ENCODE data around the gene ZFAND2A. TPM values are rescaled to one million over a fixed set of nuclear protein-coding genes. Genes with fewer than 3 reads are reported as not detected.

ZFAND2A gene
- total RNA-seq, 6 experiments from 2014 or later, result 24.3 to 43.1 (median 31.8) TPM

DNA sequence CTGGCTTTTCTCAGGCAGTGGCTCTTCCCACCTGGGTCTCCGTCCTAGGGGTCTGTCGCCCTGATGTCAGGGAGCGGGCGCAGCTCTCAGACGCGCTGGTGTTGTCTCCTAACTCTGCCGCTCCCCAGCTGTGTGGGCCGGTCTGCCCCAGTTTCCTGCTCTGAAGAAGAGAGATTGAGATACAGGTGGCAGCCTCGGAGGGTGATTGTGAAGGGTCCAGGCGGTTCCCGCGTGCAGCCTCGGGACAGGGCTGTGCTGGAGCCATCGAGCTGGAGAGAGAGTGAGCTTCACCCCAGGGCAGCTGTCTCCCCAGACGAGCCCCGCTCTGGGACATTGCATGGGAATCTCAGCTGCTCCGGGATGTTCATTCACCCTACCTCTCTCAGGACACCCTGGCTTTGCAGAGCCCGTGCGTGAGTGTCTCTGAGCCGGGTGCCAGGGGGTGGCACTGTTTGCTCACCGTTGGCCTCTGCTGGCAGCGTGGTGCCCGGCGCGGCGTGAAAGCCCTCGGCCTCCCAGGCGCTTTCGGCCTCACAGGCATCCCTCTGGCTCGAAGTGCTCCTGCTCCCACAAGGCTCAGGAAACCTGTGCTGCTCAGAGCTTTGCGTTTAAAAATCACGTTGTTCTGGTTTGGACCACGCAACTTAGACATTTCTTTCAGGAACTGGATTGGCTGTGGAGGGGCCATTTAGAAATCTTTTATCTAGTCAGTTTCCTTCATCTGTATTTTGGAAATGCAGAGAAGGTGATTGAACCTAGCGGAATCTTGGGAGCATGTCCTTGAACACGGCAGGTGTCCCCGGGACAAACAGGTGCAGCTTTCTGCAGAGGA lies 33.8 kb upstream of the ZFAND2A start:
- Histone ChIP-seq H3K4me1 (no peaks in the 10 kb centered on the region), H3K27me3 (no peaks in the 10 kb centered on the region), H3K27ac (no peak overlapping the region), H3K36me3 (no peaks in the 10 kb centered on the region), H3K4me3 (no peak overlapping the region), H3K9me3 (no peaks in the 10 kb centered on the region)
- DNase-seq, result peak; percentile 66 to 76 (median 70)
- intact Hi-C loops (cut with DNase I), result no loop called here
- 25% methylated on average over 10 of the region's 36 CpGs for WGBS (ENCODE audit: insufficient coverage, low coverage, low lambda C conversion rate, missing lambda C conversion rate)
- TF ChIP-seq POLR2A (IDR thresholded peaks at IDR 0.05), result no peak
- TF ChIP-seq, protein P1, sequence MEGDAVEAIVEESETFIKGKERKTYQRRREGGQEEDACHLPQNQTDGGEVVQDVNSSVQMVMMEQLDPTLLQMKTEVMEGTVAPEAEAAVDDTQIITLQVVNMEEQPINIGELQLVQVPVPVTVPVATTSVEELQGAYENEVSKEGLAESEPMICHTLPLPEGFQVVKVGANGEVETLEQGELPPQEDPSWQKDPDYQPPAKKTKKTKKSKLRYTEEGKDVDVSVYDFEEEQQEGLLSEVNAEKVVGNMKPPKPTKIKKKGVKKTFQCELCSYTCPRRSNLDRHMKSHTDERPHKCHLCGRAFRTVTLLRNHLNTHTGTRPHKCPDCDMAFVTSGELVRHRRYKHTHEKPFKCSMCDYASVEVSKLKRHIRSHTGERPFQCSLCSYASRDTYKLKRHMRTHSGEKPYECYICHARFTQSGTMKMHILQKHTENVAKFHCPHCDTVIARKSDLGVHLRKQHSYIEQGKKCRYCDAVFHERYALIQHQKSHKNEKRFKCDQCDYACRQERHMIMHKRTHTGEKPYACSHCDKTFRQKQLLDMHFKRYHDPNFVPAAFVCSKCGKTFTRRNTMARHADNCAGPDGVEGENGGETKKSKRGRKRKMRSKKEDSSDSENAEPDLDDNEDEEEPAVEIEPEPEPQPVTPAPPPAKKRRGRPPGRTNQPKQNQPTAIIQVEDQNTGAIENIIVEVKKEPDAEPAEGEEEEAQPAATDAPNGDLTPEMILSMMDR (IDR thresholded peaks at IDR 0.05), result peak; percentile 47 to 64 (median 52)
- ATAC-seq, result peak; percentile 90 to 98 (median 96)

DNA sequence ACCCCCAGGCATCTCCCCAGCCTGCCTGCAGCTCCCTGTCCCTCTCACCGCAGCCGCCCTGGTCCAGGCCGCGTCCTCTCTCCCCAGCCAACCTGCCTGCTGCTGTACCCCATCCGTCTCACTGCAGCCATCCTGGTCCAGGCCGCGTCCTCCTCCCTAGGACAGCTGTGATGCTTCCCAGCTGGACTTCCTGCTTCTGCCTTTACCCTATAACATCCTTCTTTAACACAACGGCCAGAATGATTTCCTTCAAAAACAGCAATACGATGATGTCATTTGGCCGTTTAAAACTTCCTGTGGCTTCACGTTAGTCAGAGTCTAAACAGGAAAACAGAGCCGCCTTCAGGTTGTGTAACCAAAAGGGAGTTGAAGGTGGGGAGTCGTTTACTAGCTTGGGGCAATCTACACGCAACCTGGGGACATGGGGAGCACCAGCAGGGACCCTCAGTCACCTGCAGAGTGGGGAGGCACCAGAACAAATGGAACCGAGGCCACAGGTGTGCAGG lies 32.2 kb upstream of the ZFAND2A start:
- H3K9me3 ChIP-seq, result no peaks in the 10 kb centered on the region
- WGBS (ENCODE audit: insufficient coverage, low coverage, low lambda C conversion rate, missing lambda C conversion rate), result 43% methylated on average over 12 of the region's 15 CpGs
- no peak overlapping the region for H3K27ac ChIP-seq
- no peaks in the 10 kb centered on the region for H3K4me1 ChIP-seq
- no peak for DNase-seq
- H3K4me3 ChIP-seq, result no peak overlapping the region
- no peaks in the 10 kb centered on the region for H3K36me3 ChIP-seq
- TF ChIP-seq POLR2A (IDR thresholded peaks at IDR 0.05), result no peak
- TF ChIP-seq, protein P1 (IDR thresholded peaks at IDR 0.05), result no peak
- H3K27me3 ChIP-seq, result no peaks in the 10 kb centered on the region
- intact Hi-C loops (cut with DNase I), result no loop called here
- ATAC-seq, result peak in 2 of 4 donors; percentile 48 to 50

DNA sequence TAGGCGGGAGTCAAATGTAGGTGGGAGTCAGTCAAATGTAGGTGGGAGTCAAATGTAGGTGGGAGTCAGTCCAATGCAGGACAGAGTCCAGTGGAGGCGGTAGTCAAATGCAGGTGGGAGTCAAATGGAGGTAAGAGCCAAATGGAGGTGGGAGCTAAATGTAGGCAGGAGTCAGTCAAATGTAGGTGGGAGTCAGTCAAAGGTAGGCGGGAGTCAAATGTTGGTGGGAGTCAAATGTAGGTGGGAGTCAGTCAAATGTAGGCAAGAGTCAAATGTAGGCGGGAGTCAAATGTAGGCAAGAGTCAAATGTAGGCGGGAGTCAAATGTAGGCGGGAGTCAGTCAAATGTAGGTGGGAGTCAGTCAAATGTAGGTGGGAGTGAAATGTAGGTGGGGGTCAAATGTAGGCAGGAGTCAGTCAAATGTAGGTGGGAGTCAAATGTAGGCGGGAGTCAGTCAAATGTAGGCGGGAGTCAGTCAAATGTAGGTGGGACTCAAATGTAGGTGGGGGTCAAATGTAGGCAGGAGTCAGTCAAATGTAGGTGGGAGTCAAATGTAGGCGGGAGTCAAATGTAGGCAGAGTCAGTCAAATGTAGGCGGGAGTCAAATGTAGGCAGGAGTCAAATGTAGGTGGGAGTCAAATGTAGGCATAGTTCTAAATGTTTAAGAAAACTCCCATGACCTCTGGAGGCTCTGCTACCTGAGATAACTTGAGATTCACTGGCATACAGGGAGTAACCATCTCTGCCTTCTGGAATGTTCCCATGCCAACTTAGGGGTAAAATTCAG lies 30.2 kb upstream of the ZFAND2A start:
- DNase-seq, result no peak
- WGBS (ENCODE audit: insufficient coverage, low coverage, low lambda C conversion rate, missing lambda C conversion rate), result 69% methylated on average over 10 of the region's 10 CpGs
- Histone ChIP-seq H3K9me3 (no peaks in the 10 kb centered on the region), H3K4me3 (no peak overlapping the region), H3K36me3 (no peaks in the 10 kb centered on the region), H3K4me1 (no peaks in the 10 kb centered on the region), H3K27ac (no peak overlapping the region), H3K27me3 (no peaks in the 10 kb centered on the region)
- TF ChIP-seq, protein P1 (IDR thresholded peaks at IDR 0.05), result no peak
- no peak for TF ChIP-seq POLR2A (IDR thresholded peaks at IDR 0.05)
- no peak for ATAC-seq
- intact Hi-C loops (cut with DNase I), result no loop called here

DNA sequence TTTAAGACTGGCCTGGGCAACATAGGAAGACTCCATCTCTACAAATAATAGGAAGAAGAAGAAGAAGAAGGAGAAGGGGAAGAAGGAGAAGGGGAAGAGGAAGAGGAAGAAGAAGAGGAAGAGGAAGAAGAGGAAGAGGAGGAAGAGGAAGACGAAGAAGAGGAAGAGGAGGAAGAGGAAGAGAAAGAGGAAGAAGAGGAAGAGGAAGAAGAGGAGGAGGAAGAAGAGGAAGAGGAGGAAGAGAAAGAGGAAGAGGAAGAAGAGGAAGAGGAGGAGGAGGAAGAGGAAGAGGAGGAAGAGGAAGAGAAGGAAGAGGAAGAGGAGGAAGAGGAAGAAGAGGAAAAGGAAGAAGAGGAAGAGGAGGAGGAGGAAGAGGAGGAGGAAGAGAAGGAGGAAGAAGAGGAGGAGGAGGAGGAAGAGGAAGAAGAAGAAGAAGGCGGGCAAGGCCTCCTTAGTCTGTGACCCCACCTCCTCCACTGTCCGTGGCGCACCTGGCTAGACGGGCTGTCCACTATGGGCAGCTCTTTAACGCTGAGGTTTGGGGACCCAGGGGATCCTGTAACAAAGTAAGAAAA lies 28.8 kb upstream of the ZFAND2A start:
- Histone ChIP-seq H3K4me1 (no peaks in the 10 kb centered on the region), H3K27ac (no peak overlapping the region), H3K9me3 (no peaks in the 10 kb centered on the region), H3K4me3 (no peak overlapping the region), H3K36me3 (no peaks in the 10 kb centered on the region), H3K27me3 (no peaks in the 10 kb centered on the region)
- TF ChIP-seq POLR2A (IDR thresholded peaks at IDR 0.05), result no peak
- TF ChIP-seq, protein P1 (IDR thresholded peaks at IDR 0.05), result no peak
- no peak for ATAC-seq
- WGBS (ENCODE audit: insufficient coverage, low coverage, low lambda C conversion rate, missing lambda C conversion rate), result 87% methylated on average over 5 of the region's 6 CpGs
- DNase-seq, result no peak
- intact Hi-C loops (cut with DNase I), result no loop called here

Data from right lobe of liver (tissue), 6 donors.